ENCODE results near the gene CEP128.

The CEP128 gene

GRCh38 chr14:80906946-80907345, 34.6 kb downstream of the CEP128 start:
- no peak for TF ChIP-seq CTCF (IDR thresholded peaks at IDR 0.05; ENCODE audit: low read depth, low read length, missing control alignments)
- in situ Hi-C loops (cut with HindIII; ENCODE audit: low sequenced_read_pairs), result no loop called here
- no peak for DNase-seq (ENCODE audit: low read depth)
- no peak overlapping the region for H3K4me3 ChIP-seq (ENCODE audit: low read depth, low read length)

GRCh38 chr14:80906336-80906735, 35.2 kb downstream of the CEP128 start:
- no peak for TF ChIP-seq CTCF (IDR thresholded peaks at IDR 0.05; ENCODE audit: low read depth, low read length, missing control alignments)
- DNase-seq (ENCODE audit: low read depth), result no peak
- H3K4me3 ChIP-seq (ENCODE audit: low read depth, low read length), result no peak overlapping the region
- in situ Hi-C loops (cut with HindIII; ENCODE audit: low sequenced_read_pairs), result no loop called here

- no peak for DNase-seq (ENCODE audit: low read depth)
- TF ChIP-seq CTCF (IDR thresholded peaks at IDR 0.05; ENCODE audit: low read depth, low read length, missing control alignments), result no peak
- H3K4me3 ChIP-seq (ENCODE audit: low read depth, low read length), result no peak overlapping the region
- in situ Hi-C loops (cut with HindIII; ENCODE audit: low sequenced_read_pairs), result no loop called here
These were observed 38.9 kb downstream of the CEP128 start for GRCh38 chr14:80902608-80903007.

- no peak for DNase-seq (ENCODE audit: low read depth)
- H3K4me3 ChIP-seq (ENCODE audit: low read depth, low read length), result no peak overlapping the region
- no peak for TF ChIP-seq CTCF (IDR thresholded peaks at IDR 0.05; ENCODE audit: low read depth, low read length, missing control alignments)
- in situ Hi-C loops (cut with HindIII; ENCODE audit: low sequenced_read_pairs), result no loop called here
These were observed 39.7 kb downstream of the CEP128 start for GRCh38 chr14:80901822-80902221.

- no peak overlapping the region for H3K4me3 ChIP-seq (ENCODE audit: low read depth, low read length)
- DNase-seq (ENCODE audit: low read depth), result no peak
- in situ Hi-C loops (cut with HindIII; ENCODE audit: low sequenced_read_pairs), result no loop called here
- TF ChIP-seq CTCF (IDR thresholded peaks at IDR 0.05; ENCODE audit: low read depth, low read length, missing control alignments), result no peak
These were observed 40.3 kb downstream of the CEP128 start for GRCh38 chr14:80901260-80901659.

GRCh38 chr14:80872645-80873044, 68.9 kb downstream of the CEP128 start:
- DNase-seq (ENCODE audit: low read depth), result no peak
- in situ Hi-C loops (cut with HindIII; ENCODE audit: low sequenced_read_pairs), result no loop called here
- TF ChIP-seq CTCF (IDR thresholded peaks at IDR 0.05; ENCODE audit: low read depth, low read length, missing control alignments), result no peak
- no peak overlapping the region for H3K4me3 ChIP-seq (ENCODE audit: low read depth, low read length)

GRCh38 chr14:80868260-80868659, 73.3 kb downstream of the CEP128 start:
- in situ Hi-C loops (cut with HindIII; ENCODE audit: low sequenced_read_pairs), result no loop called here
- DNase-seq (ENCODE audit: low read depth), result no peak
- H3K4me3 ChIP-seq (ENCODE audit: low read depth, low read length), result no peak overlapping the region
- TF ChIP-seq CTCF (IDR thresholded peaks at IDR 0.05; ENCODE audit: low read depth, low read length, missing control alignments), result no peak

All from astrocyte of the cerebellum (primary cell).